GM12872 (cell line): ENCODE data around the gene LILRA1.
"Not testable (repeated sequence)": the region's sequence is repeated elsewhere in the genome, so short reads cannot be mapped to it uniquely, and the experiment has no call there.

ENCODE experiments used
- CTCF ChIP-seq: IDR thresholded peaks from 3 replicates; pipeline ENCODE4 v1.5.1; 2011; ENCODE audit warnings: low read depth, mild to moderate bottlenecking, low read length, moderate library complexity; ENCODE audit not compliant: insufficient read depth

LILRA1 gene

GRCh38 chr19:54593445-54593844 is at the start of gene LILRA1:
TSS of gene LILRA1 (plus strand) at chr19:54593632. CDS start at chr19:54594245, 613 bp downstream.
- not testable (repeated sequence) for TF ChIP-seq CTCF

- no peak for TF ChIP-seq CTCF
These were observed 44.6 kb upstream of the LILRA1 start for GRCh38 chr19:54548806-54549205.

GRCh38 chr19:54549224-54549623 is 44.2 kb upstream of the LILRA1 start:
- no peak for TF ChIP-seq CTCF

- TF ChIP-seq CTCF = no peak
These were observed 42.1 kb upstream of the LILRA1 start for GRCh38 chr19:54551293-54551692.

GRCh38 chr19:54551950-54552912 is 41.2 kb upstream of the LILRA1 start:
- TF ChIP-seq CTCF = no peak

GRCh38 chr19:54552913-54553310 is 40.5 kb upstream of the LILRA1 start:
- TF ChIP-seq CTCF = no peak

GRCh38 chr19:54554006-54554405 is 39.4 kb upstream of the LILRA1 start:
- no peak for TF ChIP-seq CTCF
